SH-SY5Y (cell line): ENCODE results near the gene RFTN1.

Source experiments
- GATA2 ChIP-seq: IDR thresholded peaks from 2 replicates; pipeline ENCODE4 v1.6.1; 2011; ENCODE audit warnings: mild to moderate bottlenecking, low read depth, low read length
- GATA3 ChIP-seq: IDR thresholded peaks from 2 replicates; pipeline ENCODE4 v1.6.1; 2011; ENCODE audit warnings: low read depth, mild to moderate bottlenecking, low read length, moderate library complexity

DNA sequence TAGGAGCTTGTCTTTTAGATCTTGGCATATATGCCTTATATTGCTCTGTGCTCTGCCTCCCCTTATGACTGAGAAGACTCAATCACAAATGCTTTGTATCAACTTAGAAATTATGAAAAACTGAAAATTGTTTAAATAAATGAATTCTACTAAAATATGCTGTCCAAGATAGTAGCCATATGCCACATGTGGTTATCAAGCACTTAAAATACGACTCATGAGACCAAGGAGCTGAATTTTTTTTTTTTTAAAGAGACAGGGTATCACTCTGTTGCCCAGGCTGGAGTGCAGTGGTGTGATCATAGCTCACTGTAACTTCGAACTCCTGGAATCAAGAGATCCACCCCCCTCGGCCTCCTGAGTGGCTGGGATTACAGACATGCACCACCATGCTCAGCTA lies 118.3 kb downstream of the RFTN1 start:
- no peak for TF ChIP-seq GATA2
- TF ChIP-seq GATA3: no peak
